ENCODE data around the gene OSBPL6. TPM values are rescaled to one million over a fixed set of nuclear protein-coding genes. Genes with fewer than 3 reads are reported as not detected.

Gene OSBPL6
- total and polyA plus RNA-seq, 2 donors (not counting 1 experiment from before 2014, with no cell fraction given): 0.06 TPM; not detected in 1

GRCh38 chr2:178187861-178188260 lies 6.5 kb upstream of the OSBPL6 start:
- peaks cover 38% of the 10 kb centered on the region for H3K27me3 Mint-ChIP-seq

GRCh38 chr2:178188466-178188865 lies 5.8 kb upstream of the OSBPL6 start:
- H3K27ac ChIP-seq (ENCODE audit: low read length in 2 of 2): no peak overlapping the region
- peaks cover under 1 to 2% of the 10 kb centered on the region in 2 donors for H3K4me1 ChIP-seq (ENCODE audit: control insufficient read depth in 2 of 2, insufficient read depth in 2 of 2, low read length in 2 of 2)
- Mint-ChIP-seq H3K4me1 (peaks cover 4% of the 10 kb centered on the region), H3K9me3 (ENCODE audit: insufficient read depth) (no peaks in the 10 kb centered on the region), H3K27me3 (peaks cover 41% of the 10 kb centered on the region), H3K4me3 (no peak overlapping the region), H3K27ac (no peak overlapping the region)
- H3K9ac ChIP-seq (ENCODE audit: low read length): no peak overlapping the region
- no peak overlapping the region for H3K4me2 ChIP-seq (replicated peaks; ENCODE audit: low read depth, low read length, poor library complexity, severe bottlenecking)
- H2AFZ ChIP-seq (ENCODE audit: insufficient read depth, low read depth, low read length, poor library complexity, severe bottlenecking): no peak overlapping the region
- intact Hi-C loops (cut with micrococcal nuclease): no loop called here
- DNase-seq: no peak
- 100% methylated on average over 2 of the region's 2 CpGs for WGBS (ENCODE audit: insufficient coverage)
- no peaks in the 10 kb centered on the region for H4K20me1 ChIP-seq (ENCODE audit: control insufficient read depth, insufficient read depth, low read length, poor library complexity, severe bottlenecking)
- CTCF ChIA-PET: no interaction called here
- peaks cover 0 to 19% (median 7%) of the 10 kb centered on the region in 4 experiments for H3K27me3 ChIP-seq (replicated peaks in 1 of 4; ENCODE audit: control extremely low read depth in 1 of 4, control insufficient read depth in 3 of 4, insufficient read depth in 4 of 4, low read length in 3 of 4)
- POLR2A ChIA-PET: no interaction called here
- H3K79me2 ChIP-seq (ENCODE audit: control insufficient read depth, insufficient read depth, low read length): no peaks in the 10 kb centered on the region
- H3K9me3 ChIP-seq (ENCODE audit: control extremely low read depth in 1 of 3, control insufficient read depth in 2 of 3, insufficient read depth in 1 of 3, low read length in 2 of 3): no peaks in the 10 kb centered on the region
- no peak for TF ChIP-seq CTCF (IDR thresholded peaks at IDR 0.05)
- no peaks in the 10 kb centered on the region for H3K36me3 ChIP-seq (replicated peaks in 1 of 2; ENCODE audit: control extremely low read depth in 1 of 2, control insufficient read depth in 1 of 2, extremely low read depth in 1 of 2, insufficient read depth in 2 of 2, low read length in 1 of 2)
- H3K4me3 ChIP-seq (ENCODE audit: control extremely low read depth in 1 of 5, extremely low read depth in 1 of 5, insufficient read depth in 1 of 5, low read depth in 2 of 5, low read length in 4 of 5): no peak overlapping the region
- no peak for ATAC-seq (ENCODE audit: low read depth)

More at GRCh38 chr2:178187861-178188260, 6.5 kb upstream of the OSBPL6 start:
- H3K9ac ChIP-seq (ENCODE audit: low read length): no peak overlapping the region
- H3K4me1 ChIP-seq (ENCODE audit: control insufficient read depth in 2 of 2, insufficient read depth in 2 of 2, low read length in 2 of 2): no peaks in the 10 kb centered on the region
- H3K9me3 ChIP-seq (ENCODE audit: control extremely low read depth in 1 of 3, control insufficient read depth in 2 of 3, insufficient read depth in 1 of 3, low read length in 2 of 3): no peaks in the 10 kb centered on the region
- Mint-ChIP-seq H3K27ac (no peak overlapping the region), H3K4me3 (no peak overlapping the region), H3K9me3 (ENCODE audit: insufficient read depth) (no peaks in the 10 kb centered on the region), H3K4me1 (no peaks in the 10 kb centered on the region)
- no peak overlapping the region for H3K27ac ChIP-seq (ENCODE audit: low read length in 2 of 2)
- no peak overlapping the region for H2AFZ ChIP-seq (ENCODE audit: insufficient read depth, low read depth, low read length, poor library complexity, severe bottlenecking)
- DNase-seq (no peak), ATAC-seq (ENCODE audit: low read depth) (no peak)
- H3K4me3 ChIP-seq (ENCODE audit: control extremely low read depth in 1 of 5, extremely low read depth in 1 of 5, insufficient read depth in 1 of 5, low read depth in 2 of 5, low read length in 4 of 5): no peak overlapping the region
- H4K20me1 ChIP-seq (ENCODE audit: control insufficient read depth, insufficient read depth, low read length, poor library complexity, severe bottlenecking): no peaks in the 10 kb centered on the region
- ChIA-PET POLR2A (no interaction called here), CTCF (no interaction called here)
- 100% methylated on average over 2 of the region's 4 CpGs for WGBS (ENCODE audit: insufficient coverage)
- intact Hi-C loops (cut with micrococcal nuclease): no loop called here
- H3K4me2 ChIP-seq (replicated peaks; ENCODE audit: low read depth, low read length, poor library complexity, severe bottlenecking): no peak overlapping the region
- no peaks in the 10 kb centered on the region for H3K36me3 ChIP-seq (replicated peaks in 1 of 2; ENCODE audit: control extremely low read depth in 1 of 2, control insufficient read depth in 1 of 2, extremely low read depth in 1 of 2, insufficient read depth in 2 of 2, low read length in 1 of 2)
- TF ChIP-seq CTCF (IDR thresholded peaks at IDR 0.05): no peak
- TF ChIP-seq EZH2 (IDR thresholded peaks at IDR 0.05; ENCODE audit: borderline replicate concordance, insufficient read depth, low read depth, low read length, poor library complexity, severe bottlenecking): no peak
- peaks cover 0 to 13% (median 2%) of the 10 kb centered on the region in 4 experiments for H3K27me3 ChIP-seq (replicated peaks in 1 of 4; ENCODE audit: control extremely low read depth in 1 of 4, control insufficient read depth in 3 of 4, insufficient read depth in 4 of 4, low read length in 3 of 4)
- H3K79me2 ChIP-seq (ENCODE audit: control insufficient read depth, insufficient read depth, low read length): no peaks in the 10 kb centered on the region
